Erythroblast (primary cell): ENCODE measurements around the gene HMGN1.

Experiments used
- GATA1 ChIP-seq: IDR thresholded peaks from 2 replicates; pipeline ENCODE4 v1.6.1; 2011; ENCODE audit warnings: low read depth, mild to moderate bottlenecking, control low read depth, low read length, moderate library complexity
- POLR2A ChIP-seq: IDR thresholded peaks from 2 replicates; pipeline ENCODE4 v1.6.1; 2011; ENCODE audit warnings: mild to moderate bottlenecking, low read length

GRCh38 chr21:39364949-39365348 is 16.1 kb upstream of the HMGN1 start:
- no peak for TF ChIP-seq POLR2A
- TF ChIP-seq GATA1: no peak
